GM10266 (cell line): ENCODE measurements around the gene SCNN1G.

Experiments used
- DNase-seq: peaks from one replicate; pipeline ENCODE4 v3.0.0; 2012; ENCODE audit errors: extremely low spot score
- CTCF ChIP-seq: IDR thresholded peaks from 2 replicates; pipeline ENCODE4 v1.5.1; 2012; ENCODE audit warnings: mild to moderate bottlenecking, low read depth; ENCODE audit not compliant: control insufficient read depth, insufficient read depth; ENCODE audit errors: missing control alignments

Gene SCNN1G

GRCh38 chr16:23202166-23202565, 19.6 kb downstream of the SCNN1G start:
- TF ChIP-seq CTCF: no peak
- DNase-seq: no peak

- DNase-seq: no peak
- no peak for TF ChIP-seq CTCF
Observed at GRCh38 chr16:23206986-23207385, 24.4 kb downstream of the SCNN1G start.

- TF ChIP-seq CTCF: no peak
- no peak for DNase-seq
Observed at GRCh38 chr16:23207485-23207884, 24.9 kb downstream of the SCNN1G start.

- TF ChIP-seq CTCF: no peak
- no peak for DNase-seq
Observed at GRCh38 chr16:23209606-23210005, 27.1 kb downstream of the SCNN1G start.

DNA sequence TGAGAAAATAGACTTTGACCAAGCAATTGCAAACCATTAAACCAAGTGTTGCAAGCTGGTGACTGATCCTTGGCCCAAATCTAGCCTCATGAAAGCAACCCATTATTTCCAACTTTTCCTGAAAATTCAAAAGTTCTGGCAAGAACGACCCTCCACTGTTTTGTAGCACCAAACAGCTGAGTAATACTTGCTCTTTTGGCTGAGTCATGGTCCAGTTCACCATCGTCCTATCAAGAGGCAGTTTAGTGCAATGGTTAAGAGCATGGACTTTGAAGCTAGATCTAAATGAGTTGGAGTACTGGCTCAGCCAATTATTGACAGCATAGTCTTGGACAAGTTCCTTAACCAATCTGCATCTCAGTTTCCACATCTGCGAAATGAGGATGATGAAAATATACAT, 31.3 kb downstream of the SCNN1G start:
- no peak for DNase-seq
- no peak for TF ChIP-seq CTCF

GRCh38 chr16:23214796-23215195, 32.3 kb downstream of the SCNN1G start:
- DNase-seq: no peak
- no peak for TF ChIP-seq CTCF

DNA sequence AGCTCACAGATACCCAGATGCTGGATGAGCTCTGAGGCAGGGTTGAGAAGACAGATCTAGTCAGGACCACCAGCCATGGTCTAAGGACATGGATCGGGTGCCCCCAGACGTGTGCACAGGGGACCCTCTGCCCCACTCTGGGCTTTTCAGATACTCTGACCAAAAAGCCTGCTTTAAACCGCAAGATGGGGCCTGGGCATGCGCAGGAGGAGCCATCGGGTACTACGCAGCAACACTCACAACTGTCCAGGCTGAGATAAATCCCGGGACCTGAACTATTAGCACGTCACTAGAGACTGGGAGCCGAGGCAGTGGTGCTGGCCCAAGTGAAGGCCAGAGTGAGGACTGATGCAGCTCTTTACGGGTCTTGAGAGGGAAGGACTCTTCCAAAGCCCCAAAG, 32.9 kb downstream of the SCNN1G start:
- DNase-seq: no peak
- TF ChIP-seq CTCF: no peak
